ENCODE data around the gene BOLA3.
"Not testable (repeated sequence)": the region's sequence is repeated elsewhere in the genome, so short reads cannot be mapped to it uniquely, and the experiment has no call there.

The BOLA3 gene

DNA sequence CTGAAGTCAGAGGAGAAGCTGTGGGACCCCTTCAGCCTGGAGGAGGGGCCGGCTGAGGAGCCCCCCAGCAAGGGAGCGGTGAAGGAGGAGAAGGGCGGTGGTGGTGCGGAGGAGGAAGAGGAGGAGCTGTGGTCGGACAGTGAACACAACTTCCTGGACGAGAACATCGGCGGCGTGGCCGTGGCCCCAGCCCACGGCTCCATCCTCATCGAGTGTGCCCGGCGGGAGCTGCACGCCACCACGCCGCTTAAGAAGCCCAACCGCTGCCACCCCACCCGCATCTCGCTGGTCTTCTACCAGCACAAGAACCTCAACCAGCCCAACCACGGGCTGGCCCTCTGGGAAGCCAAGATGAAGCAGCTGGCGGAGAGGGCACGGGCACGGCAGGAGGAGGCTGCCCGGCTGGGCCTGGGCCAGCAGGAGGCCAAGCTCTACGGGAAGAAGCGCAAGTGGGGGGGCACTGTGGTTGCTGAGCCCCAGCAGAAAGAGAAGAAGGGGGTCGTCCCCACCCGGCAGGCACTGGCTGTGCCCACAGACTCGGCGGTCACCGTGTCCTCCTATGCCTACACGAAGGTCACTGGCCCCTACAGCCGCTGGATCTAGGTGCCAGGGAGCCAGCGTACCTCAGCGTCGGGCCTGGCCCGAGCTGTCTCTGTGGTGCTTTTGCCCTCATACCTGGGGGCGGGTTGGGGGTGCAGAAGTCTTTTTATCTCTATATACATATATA is 46.0 kb downstream of the BOLA3 start:
- no peak for DNase-seq

DNA sequence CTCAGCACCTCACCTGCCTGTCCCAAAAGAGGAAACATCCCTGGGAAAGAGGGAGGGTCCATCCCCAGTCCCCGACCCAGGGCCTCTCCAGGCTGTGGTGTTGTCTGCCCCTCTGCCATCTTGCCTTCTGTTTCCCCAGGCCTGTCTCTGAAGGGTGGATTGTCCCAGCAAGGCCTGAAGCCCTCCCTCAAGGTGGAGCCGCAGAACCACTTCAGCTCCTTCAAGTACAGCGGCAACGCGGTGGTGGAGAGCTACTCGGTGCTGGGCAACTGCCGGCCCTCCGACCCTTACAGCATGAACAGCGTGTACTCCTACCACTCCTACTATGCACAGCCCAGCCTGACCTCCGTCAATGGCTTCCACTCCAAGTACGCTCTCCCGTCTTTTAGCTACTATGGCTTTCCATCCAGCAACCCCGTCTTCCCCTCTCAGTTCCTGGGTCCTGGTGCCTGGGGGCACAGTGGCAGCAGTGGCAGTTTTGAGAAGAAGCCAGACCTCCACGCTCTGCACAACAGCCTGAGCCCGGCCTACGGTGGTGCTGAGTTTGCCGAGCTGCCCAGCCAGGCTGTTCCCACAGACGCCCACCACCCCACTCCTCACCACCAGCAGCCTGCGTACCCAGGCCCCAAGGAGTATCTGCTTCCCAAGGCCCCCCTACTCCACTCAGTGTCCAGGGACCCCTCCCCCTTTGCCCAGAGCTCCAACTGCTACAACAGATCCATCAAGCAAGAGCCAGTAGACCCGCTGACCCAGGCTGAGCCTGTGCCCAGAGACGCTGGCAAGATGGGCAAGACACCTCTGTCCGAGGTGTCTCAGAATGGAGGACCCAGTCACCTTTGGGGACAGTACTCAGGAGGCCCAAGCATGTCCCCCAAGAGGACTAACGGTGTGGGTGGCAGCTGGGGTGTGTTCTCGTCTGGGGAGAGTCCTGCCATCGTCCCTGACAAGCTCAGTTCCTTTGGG is 47.2 kb downstream of the BOLA3 start:
- no peak for DNase-seq

DNA sequence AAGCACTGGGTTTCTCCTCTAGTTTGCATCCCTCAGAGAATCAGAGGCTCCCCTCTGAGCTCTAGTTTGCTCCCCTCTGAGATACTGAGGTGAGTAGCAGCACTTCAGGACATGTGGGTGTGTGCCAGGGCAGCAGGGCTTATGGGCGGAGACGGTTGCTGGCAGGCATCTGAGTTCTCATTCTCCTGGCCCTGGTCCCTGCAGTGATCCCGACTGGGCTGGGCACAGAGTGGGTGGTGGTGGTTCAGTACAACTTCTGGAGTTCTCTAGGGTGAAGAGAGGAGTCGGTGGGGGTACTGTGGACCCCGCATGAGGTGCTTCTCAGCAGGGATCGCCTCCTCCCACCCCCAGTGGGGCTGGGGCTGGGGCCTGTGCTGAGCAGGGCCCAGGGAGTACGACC is 47.9 kb downstream of the BOLA3 start:
- DNase-seq, result no peak

DNA sequence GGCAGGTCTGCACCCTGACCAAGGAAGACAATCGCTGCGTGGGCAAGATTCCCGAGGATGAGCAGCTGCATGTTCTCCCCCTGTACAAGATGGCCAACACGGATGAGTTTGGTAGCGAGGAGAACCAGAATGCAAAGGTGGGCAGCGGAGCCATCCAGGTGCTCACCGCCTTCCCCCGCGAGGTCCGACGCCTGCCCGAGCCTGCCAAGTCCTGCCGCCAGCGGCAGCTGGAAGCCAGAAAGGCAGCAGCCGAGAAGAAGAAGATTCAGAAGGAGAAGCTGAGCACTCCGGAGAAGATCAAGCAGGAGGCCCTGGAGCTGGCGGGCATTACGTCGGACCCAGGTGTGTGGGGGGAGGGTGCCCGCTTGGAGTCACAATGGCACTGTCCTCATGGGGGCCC is 48.4 kb downstream of the BOLA3 start:
- DNase-seq, result no peak

DNA sequence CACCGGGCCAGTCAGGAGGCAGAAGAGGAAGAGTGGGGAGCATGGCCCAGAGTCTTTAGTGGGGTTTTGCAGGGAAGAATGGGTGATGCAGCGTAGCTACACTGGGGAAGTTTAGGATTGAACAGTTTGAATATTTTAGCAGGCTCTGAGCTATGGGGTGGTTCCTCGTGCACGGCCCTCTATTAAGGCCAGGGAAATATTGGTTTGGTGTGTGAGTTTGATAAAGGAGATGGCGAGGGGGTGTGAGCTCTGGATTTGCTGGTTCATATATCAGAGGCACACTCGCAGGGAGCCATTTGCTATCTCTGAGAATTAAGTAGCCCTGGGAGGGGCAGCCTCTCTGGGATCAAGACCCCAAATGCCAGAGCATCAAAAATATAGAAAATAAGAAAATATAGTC is 50.1 kb downstream of the BOLA3 start:
- DNase-seq, result no peak

DNA sequence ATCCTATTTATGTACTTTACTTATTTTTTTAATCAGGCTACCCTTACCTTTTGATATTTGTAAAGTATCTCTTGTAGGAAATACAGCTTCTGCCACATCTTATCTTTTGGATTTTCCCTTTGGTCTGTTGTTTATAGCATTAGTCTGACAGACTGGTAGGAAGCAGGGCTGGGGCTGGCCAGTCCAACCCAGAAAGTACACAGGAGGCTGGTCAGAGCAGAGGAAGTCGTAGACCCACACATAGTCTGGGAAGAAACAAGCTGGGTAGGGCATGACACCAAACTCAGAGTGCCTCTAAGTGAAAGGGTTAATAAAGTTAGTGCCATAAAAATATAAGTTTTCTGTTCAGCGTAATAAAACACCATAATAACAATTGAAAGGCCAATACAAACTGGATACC is 51.7 kb downstream of the BOLA3 start:
- no peak for DNase-seq

DNA sequence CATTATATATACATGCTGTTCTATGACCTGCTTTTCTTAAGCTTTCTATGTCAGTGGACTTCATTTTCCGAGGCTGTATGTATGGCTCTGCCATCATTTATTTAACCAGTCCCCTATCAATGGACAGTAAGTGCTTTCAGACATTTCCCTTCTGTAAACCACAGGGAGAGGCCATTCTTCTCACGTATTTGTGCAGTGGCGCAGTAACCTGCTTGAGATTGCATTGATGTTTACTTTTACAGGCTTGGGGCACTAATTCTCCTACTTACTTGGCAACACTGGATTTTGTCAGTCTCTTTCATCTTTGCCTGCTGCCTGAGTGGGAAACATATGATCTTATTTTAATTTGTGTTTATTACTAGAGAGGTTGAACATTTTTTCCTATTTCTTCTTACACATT is 52.1 kb downstream of the BOLA3 start:
- no peak for DNase-seq

DNA sequence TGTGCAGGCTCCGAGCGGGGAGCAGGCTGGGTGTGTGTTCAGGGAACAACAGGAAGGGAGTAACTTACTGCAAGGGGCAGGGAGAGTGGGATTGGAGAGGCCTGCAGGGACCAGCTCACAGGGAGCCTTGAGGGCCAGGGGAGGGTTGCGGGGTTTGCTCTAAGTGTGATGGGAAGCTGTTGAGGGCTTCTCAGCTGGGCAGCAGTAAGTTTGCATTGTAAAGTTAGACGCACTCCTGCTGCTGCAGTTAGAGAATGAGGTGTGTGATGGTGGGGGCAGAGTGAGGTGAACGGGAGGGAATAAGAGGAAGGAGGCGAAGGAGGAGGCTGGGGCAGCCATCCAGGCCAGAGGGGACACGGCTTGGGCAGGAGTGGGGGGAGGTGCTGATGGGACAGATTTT is 53.4 kb downstream of the BOLA3 start:
- no peak for DNase-seq

DNA sequence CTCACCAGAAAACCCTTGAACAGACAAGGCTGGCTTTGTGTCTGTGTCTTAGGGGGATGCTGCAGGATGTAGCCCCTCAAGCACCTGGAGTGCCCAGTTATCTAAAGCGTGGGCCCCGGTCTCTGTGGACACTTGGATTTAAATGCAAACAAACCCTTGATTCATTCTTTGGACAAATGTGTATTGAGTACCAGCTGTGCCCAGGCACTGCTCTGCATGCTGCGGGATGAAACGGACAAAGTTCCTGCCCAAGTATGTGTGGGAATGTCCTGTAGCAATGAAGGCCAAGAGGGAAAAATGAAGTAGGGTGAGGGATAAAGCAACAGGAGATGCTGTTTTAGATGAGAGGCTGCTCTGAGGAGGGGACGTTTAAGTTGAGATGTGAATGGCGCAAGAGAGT is 53.9 kb downstream of the BOLA3 start:
- no peak for DNase-seq

DNA sequence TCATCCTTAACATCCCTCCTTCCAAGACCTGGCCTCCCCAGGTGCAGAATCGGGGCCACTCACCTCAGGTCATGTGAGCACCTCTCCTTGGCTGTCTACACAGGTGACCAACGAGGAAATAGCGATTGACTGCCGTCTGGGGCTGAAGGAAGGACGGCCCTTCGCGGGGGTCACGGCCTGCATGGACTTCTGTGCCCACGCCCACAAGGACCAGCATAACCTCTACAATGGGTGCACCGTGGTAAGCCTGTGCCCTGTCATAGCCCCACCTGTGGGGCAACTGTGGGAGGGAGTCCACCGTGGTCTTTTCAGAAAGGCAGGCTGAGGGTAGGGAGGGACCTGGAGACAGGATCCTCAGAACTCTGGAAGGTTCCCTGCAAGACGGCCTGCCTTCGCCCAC is 54.3 kb downstream of the BOLA3 start:
- no peak for DNase-seq

DNA sequence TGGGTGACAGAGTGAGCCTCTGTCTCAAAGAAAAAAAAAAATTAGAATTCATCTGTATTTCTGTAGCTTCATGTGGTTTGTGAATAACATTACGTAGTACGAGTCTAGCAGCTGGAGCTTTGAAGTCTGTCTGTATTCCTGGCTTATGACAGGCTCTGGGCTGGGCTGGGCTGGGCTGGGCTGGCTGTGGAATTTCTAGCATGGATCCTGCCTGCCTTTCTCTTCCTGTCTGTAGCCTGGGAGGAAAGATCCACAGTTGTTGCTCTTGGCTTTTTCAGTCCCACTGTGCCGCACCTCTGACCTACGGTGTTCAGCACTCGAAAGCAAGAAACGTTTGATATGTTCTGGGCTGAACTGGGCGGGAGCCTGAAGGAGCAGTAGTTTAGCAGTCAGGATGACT is 55.4 kb downstream of the BOLA3 start:
- DNase-seq, result no peak

DNA sequence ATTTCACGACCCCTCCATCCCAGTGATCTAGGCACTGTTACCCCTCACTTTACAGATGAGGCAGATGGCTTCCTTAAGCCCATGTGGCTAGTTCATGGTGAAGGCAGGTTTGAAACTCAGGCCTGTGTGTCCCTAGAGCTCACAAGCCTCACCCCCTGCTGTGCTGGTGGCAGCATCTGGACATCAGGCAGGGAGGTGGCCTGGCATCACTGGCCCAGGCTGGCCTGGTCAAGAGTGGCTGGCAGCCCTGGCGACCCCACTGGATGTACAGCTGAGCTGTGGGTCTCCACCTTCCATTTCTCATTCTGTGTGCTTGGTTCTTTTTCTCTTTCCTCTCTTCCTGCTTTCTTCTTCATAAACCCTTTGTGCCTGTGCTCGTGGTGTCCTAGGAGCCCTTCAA is 56.3 kb downstream of the BOLA3 start:
- no peak for DNase-seq

DNA sequence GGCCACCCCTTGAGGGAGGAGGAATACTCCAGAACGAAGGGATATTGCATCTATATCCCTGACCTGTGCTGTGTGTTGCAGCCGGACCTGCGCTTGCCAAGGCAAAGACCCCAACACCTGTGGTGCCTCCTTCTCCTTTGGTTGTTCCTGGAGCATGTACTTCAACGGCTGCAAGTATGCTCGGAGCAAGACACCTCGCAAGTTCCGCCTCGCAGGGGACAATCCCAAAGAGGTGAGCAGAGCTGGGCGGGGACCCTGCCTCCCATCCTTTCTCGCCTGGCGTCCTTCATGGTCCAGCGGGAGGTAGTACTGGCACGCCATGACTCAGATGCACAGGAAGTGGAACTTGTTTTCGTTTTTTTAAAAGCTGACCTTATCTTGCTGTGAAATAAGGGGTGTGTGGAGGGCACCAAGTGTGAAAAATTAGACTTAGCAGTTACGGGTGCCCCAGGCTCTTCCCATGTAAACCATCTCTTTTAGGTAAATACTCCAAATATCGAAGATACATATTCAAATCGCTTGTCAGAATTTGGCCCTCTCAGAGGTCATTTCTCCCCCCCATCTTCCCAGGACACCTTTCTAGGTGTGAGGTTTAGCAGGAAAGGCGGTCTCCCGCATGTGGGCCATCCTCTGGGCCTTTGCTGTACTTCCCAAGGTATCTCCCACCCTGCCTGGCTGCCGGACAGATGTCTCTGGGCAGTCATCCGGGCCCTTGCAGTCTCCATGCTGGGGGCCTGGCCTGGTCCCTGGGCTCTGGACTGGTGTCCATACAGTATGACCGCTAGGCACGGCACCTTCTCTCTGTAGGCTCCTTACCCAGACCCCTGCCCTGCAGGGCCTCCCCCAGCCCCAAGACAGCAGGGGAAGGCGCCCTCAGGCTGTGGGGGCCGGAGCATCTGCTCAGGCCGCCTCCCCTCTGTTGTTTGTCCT is 57.6 kb downstream of the BOLA3 start:
- no peak for DNase-seq

DNA sequence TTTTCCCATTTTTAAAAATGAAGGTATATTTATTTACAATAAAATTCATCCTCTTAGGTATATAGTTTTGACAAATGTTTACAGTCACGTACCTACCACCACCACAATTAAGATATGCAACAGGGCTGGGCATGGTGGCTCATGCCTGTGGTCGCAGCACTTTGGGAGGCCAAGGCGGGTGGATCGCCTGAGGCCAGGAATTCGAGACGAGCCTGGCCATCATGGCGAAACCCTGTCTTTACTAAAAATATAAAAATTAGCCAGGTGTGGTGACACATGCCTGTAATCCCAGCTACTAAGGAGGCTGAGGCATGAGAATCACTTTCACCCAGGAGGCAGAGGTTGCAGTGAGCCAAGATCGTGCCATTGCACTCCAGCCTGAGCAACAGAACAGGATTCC is 59.0 kb downstream of the BOLA3 start:
- not testable (repeated sequence) for DNase-seq

DNA sequence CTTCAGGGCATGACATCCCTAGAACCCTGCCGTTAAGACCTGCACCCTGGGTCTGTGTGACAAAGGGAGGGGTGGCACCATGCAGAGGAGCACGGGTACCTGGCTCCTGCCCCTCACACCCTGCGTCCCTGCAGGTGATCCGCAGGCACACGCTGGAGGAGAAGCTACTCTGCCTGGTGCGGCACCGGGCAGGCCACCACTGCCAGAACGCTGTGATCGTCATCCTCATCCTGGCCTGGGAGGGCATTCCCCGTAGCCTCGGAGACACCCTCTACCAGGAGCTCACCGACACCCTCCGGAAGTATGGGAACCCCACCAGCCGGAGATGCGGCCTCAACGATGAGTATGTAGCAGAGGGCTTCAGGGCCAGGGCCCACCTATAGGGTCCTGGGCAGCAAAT is 60.0 kb downstream of the BOLA3 start:
- no peak for DNase-seq

DNA sequence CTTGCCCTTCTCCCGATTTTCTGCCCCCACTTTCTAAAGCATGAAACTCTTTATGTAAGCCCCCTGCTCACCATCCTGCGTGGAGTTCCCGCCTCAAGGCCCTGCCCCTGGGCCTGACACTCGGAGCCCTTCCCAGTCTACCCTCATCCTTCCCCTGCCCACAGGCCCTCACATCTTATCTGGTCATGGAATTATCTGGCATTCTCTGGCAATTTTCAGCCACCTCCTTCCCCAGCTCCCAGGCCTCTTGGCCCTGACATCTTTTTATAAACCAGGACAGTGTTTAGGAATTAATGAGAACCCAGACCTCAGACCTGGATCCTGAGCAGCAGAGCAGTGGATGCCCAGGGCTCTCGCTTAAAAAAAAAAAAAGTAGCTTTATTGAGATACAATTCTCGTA is 61.7 kb downstream of the BOLA3 start:
- no peak for DNase-seq
